Stimulated activated CD4-positive, alpha-beta T cell treated with anti-CD3 and anti-CD28 coated beads, Interleukin-15, amount 100 ng/mL, for 48 hours (primary cell): ENCODE results near the gene KLF12.
A peak's percentile ranks its signal among the peaks of the same experiment; 100 is the strongest.

Experiments
- DNase-seq, 2 donors: peaks; one replicate each; pipeline ENCODE4 v3.0.0-alpha.2; 2020; ENCODE audit warnings: low read depth in 2 of 2

The KLF12 gene

GRCh38 chr13:74134221-74134776 is at the start of gene KLF12:
Gene KLF12 (minus strand): TSS chr13:74134404.
- DNase-seq: peak; percentile 91 to 94

- no peak for DNase-seq
Observed at GRCh38 chr13:74182491-74182890, 48.3 kb upstream of the KLF12 start.

GRCh38 chr13:74174810-74175209 is 40.6 kb upstream of the KLF12 start:
- no peak for DNase-seq

- no peak for DNase-seq
Observed at GRCh38 chr13:74173822-74174221, 39.6 kb upstream of the KLF12 start.

- no peak for DNase-seq
Observed at GRCh38 chr13:74171641-74172040, 37.4 kb upstream of the KLF12 start.

GRCh38 chr13:74169676-74170075 is 35.5 kb upstream of the KLF12 start:
- DNase-seq: no peak

- no peak for DNase-seq
Observed at GRCh38 chr13:74168263-74168675, 34.1 kb upstream of the KLF12 start.

GRCh38 chr13:74166261-74167004 is 32.2 kb upstream of the KLF12 start:
- no peak for DNase-seq

GRCh38 chr13:74162782-74163181 is 28.6 kb upstream of the KLF12 start:
- no peak for DNase-seq

GRCh38 chr13:74162135-74162534 is 27.9 kb upstream of the KLF12 start:
- no peak for DNase-seq

- DNase-seq: no peak
Observed at GRCh38 chr13:74158571-74159352, 24.6 kb upstream of the KLF12 start.

- DNase-seq: no peak
Observed at GRCh38 chr13:74158028-74158427, 23.8 kb upstream of the KLF12 start.

GRCh38 chr13:74154981-74155380 is 20.8 kb upstream of the KLF12 start:
- no peak for DNase-seq

GRCh38 chr13:74153316-74153715 is 19.1 kb upstream of the KLF12 start:
- no peak for DNase-seq

GRCh38 chr13:74151859-74152258 is 17.7 kb upstream of the KLF12 start:
- no peak for DNase-seq

GRCh38 chr13:74148352-74148751 is 14.1 kb upstream of the KLF12 start:
- no peak for DNase-seq

- no peak for DNase-seq
Observed at GRCh38 chr13:74145249-74145975, 11.2 kb upstream of the KLF12 start.

- no peak for DNase-seq
Observed at GRCh38 chr13:74144269-74144668, 10.1 kb upstream of the KLF12 start.

GRCh38 chr13:74142257-74142656 is 8.1 kb upstream of the KLF12 start:
- DNase-seq: no peak

GRCh38 chr13:74138241-74138640 is 4.0 kb upstream of the KLF12 start:
- no peak for DNase-seq

- no peak for DNase-seq
Observed at GRCh38 chr13:74136084-74136658, 2.0 kb upstream of the KLF12 start.
